Adipocyte (in vitro differentiated cells): Measurements from ENCODE around the gene CDC42.

Experiments used
- DNase-seq: peaks from one replicate; pipeline ENCODE4 v3.0.0-alpha.2; 2015; ENCODE audit warnings: low read depth
- H3K27me3 ChIP-seq: replicated peaks from 2 replicates; pipeline ENCODE4 v1.7.0; 2013; ENCODE audit warnings: mild to moderate bottlenecking, low read length, moderate library complexity; ENCODE audit not compliant: control insufficient read depth, insufficient read depth
- H3K36me3 ChIP-seq: 2 replicates; pipeline ENCODE4 v1.7.0; 2013; ENCODE audit warnings: low read length, mild to moderate bottlenecking, moderate library complexity; ENCODE audit not compliant: control insufficient read depth, insufficient read depth, severe bottlenecking
- H3K4me1 ChIP-seq: 2 replicates; pipeline ENCODE4 v1.7.0; 2013; ENCODE audit warnings: mild to moderate bottlenecking, low read length, moderate library complexity; ENCODE audit not compliant: control insufficient read depth, insufficient read depth
- H3K4me3 ChIP-seq: 2 replicates; pipeline ENCODE4 v1.7.0; 2013; ENCODE audit warnings: mild to moderate bottlenecking, low read length, moderate library complexity
- H3K9ac ChIP-seq: 2 replicates; pipeline ENCODE4 v1.7.0; 2013; ENCODE audit warnings: mild to moderate bottlenecking, low read length, moderate library complexity
- H3K9me3 ChIP-seq: 2 replicates; pipeline ENCODE4 v1.7.0; 2013; ENCODE audit warnings: mild to moderate bottlenecking, low read length, moderate library complexity; ENCODE audit not compliant: control insufficient read depth

CDC42 gene

DNA sequence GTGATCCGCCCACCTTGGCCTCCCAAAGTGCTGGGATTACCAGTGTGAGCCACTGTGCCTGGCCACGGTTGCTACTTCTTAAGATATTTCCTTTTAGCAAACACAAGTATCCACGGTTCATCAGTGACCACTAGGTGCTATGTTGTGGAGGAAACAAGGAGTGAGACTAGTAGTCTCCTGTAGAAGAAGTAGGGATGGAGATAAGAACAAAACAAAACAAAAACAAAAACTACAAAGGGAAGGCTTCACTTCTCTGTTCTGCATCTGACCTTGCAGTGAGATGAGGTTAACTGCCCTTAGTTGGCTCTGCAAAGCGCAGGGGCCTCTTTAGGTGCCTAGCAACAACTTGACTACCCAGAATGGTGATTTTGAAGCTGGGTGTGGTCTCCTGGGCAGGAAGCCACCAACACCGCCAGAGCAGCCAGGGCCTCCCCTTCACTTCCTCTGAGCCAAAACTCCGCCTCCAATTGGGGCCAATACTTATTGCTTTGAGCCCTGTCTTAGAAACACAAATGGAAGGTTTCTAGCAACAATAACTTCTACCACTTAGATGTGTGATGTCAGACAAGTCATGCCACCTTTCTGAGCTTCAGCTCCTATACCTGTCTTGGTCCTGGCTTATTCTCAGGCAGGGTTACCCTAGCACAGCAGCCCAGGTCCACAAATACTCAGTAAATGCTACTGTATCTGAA, 12.8 kb upstream of the CDC42 start:
- Histone ChIP-seq H3K9me3 (no peaks in the 10 kb centered on the region), H3K27me3 (no peaks in the 10 kb centered on the region), H3K4me1 (peaks cover 18% of the 10 kb centered on the region), H3K4me3 (peak overlapping the region; percentile 42), H3K9ac (no peak overlapping the region), H3K36me3 (no peaks in the 10 kb centered on the region)
- peak; percentile 57 for DNase-seq

DNA sequence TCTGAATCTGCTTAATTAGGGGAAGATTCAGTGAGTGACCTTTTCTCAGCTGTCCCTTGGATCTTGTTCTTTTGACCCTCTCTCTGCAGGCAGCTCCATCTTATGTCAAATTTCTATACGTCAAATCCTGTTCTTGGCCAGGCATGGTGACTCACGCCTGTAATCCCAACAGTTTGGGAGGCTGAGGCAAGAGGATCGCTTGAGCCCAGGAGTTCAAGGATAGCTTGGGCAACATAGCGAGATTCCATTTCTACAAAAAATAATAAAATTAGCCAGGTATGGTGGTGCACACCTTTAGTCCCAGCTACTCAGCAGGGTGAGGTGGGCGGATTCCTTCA, 12.3 kb upstream of the CDC42 start:
- DNase-seq = no peak
- H3K4me3 ChIP-seq = no peak overlapping the region
- H3K9ac ChIP-seq = no peak overlapping the region
- H3K36me3 ChIP-seq = no peaks in the 10 kb centered on the region
- no peaks in the 10 kb centered on the region for H3K9me3 ChIP-seq
- H3K27me3 ChIP-seq = no peaks in the 10 kb centered on the region
- peaks cover 23% of the 10 kb centered on the region for H3K4me1 ChIP-seq

DNA sequence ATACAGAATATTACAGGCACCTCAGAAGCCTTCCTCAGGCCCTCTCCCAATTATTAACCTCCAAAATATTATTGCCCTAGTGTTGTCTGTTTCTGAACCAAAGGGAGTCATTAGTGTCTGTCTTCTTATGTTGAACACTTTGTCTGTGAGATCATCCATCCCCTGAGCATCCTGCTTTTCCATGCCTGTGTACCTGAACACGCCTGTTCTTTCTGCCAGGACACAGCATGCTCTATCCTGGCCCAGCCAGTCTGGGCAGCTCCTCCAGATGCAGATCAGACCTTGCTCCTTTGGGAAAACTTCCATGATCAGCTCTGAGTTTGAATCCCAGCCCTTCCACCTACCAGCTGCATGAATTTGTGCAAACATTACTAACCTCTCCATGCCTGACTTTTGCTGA, 11.0 kb upstream of the CDC42 start:
- Histone ChIP-seq H3K4me1 (peaks cover 25% of the 10 kb centered on the region), H3K36me3 (no peaks in the 10 kb centered on the region), H3K9me3 (no peaks in the 10 kb centered on the region), H3K27me3 (no peaks in the 10 kb centered on the region), H3K9ac (no peak overlapping the region), H3K4me3 (no peak overlapping the region)
- no peak for DNase-seq

DNA sequence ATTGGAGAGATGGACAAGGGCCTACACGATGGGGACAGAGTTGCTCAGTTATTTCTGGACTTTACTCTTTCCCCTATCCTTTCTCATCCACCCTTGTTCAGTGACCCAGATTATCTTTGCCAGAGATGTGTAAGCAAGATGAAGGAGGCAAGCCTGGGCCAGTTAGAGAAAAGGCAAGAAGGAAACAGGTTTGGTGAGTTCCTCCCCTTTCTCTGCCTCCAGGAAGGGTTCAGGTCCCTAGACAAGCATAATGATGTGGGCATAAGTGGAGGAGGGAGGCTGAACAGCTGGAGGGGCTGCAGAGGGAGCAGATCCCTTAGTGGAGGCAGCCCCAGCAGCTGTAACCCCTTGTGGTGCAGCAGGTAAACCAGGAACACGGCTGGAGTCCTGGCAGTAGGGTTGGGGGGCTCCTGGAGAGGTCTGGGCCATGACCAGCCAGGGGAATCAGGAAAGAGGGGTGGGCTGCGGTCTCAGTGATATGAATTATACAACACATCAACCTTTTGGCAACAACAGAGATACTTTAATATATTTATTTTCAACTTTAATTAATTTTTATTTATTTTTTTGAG, 9.2 kb upstream of the CDC42 start:
- H3K4me3 ChIP-seq = no peak overlapping the region
- H3K9ac ChIP-seq = no peak overlapping the region
- peaks cover 34% of the 10 kb centered on the region for H3K4me1 ChIP-seq
- DNase-seq = no peak
- H3K36me3 ChIP-seq = no peaks in the 10 kb centered on the region
- H3K27me3 ChIP-seq = no peaks in the 10 kb centered on the region
- H3K9me3 ChIP-seq = no peaks in the 10 kb centered on the region

DNA sequence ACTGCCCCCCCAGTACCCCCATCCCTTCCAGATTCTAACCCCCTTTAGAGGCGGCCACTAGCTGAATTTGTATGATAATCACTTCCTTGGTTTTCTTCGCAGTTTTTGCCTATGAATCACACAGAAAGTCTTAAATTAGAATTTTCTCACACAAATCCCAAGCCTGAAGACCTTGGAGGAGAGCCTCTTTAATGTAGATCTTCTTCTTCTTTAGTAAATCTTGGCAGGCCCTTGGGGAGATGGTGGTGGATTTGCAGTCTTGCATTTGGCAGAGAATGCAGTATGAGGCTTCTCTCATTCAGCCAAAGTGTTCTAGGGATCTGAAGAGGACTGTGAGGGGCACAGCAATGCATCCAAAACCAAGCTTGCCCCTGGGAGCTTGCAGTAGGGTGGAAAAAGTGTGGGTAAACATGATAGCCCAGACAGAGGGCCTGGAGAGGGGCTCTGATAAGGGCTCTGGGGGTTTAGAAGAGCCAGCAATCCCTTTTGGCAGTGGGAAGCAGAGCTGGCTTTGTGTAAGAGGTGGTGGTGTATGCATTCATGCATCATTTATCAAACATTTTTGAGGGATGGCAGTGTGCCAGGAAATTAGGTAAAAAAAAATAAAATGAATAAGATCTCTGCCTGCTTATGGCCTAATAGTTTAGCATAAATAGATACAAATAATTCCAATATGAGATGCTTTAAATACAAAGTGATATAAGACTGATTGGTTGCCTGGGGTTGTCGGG, 7.7 kb upstream of the CDC42 start:
- peak; percentile 68 for DNase-seq
- Histone ChIP-seq H3K9ac (peak overlapping the region; percentile 7), H3K27me3 (no peaks in the 10 kb centered on the region), H3K4me3 (peak overlapping the region; percentile 30), H3K36me3 (no peaks in the 10 kb centered on the region), H3K4me1 (peaks cover 39% of the 10 kb centered on the region), H3K9me3 (no peaks in the 10 kb centered on the region)

DNA sequence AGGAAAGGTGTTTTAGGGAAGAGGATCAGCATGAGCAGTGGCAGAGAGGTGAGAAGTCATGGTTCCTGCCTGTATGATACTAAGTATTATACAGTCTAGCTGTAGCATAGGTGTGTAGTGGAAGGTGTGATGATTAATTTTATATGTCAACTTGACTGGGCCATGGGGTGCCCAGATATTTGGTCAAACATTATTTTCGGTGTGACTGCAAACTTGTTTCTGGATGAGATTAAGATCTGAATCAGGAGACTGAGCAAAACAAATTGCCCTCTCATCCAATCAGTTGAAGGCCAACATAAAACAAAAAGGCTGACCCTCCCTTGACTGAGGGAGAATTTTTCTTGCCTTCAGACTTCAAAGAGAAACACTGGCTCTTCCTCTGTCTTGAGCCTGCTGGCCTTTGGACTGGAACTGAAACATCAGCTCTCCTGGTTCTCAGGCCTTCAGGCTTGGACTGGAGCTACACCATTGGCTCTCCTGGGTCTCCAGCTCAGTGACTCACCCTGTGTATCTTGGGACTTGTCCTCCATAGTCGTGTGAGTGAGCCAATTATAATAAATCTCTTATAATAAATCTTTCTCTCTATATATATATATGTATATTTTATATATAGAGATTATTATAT, 6.8 kb upstream of the CDC42 start:
- H3K4me3 ChIP-seq = no peak overlapping the region
- DNase-seq = no peak

DNA sequence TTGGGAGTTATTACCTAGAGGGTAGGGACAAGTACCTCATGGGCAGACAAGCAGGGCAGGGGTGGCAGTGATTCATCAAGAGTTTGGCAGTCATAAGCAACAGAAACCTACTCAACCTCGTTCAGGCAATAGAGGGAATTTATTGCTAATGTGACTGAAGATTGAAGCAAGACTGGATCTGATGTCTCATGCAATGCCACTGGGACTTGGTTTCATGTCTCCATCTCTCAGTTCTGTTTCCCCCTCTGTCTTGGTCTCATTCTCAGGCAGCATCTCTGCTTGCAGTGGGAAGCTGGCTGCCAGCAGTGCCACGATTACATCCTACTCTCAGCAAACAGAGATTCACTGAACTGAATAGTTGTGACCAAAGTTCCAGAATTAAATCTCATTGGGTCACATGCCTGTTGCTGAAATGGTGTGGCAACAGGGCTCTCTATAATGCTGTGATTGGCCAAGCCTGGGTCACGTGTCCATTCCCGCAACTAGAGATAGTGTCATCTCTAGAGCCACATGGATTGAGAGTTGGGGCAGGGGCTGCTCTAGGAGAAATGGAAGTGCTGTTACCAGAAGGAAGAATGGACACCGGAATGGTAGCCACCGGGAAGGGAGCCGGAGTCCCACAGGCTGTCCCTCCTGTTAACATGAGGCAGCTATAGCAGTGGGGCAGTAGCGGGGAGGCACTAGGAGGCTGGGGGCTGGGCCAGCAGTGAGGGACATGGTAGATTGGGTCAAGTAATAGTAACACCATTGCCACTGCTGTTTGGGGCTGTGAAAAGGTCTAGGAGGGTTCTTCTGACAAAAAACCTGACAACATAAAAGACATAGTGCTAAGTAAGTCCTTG, 3.9 kb upstream of the CDC42 start:
- H3K27me3 ChIP-seq = no peaks in the 10 kb centered on the region
- H3K4me1 ChIP-seq = peaks cover 34% of the 10 kb centered on the region
- H3K9ac ChIP-seq = peak overlapping the region; percentile 52
- H3K36me3 ChIP-seq = no peaks in the 10 kb centered on the region
- no peaks in the 10 kb centered on the region for H3K9me3 ChIP-seq
- H3K4me3 ChIP-seq = no peak overlapping the region
- DNase-seq = no peak

More for the DNA sequence above, 6.8 kb upstream of the CDC42 start:
- Histone ChIP-seq H3K4me1 (peaks cover 34% of the 10 kb centered on the region), H3K27me3 (no peaks in the 10 kb centered on the region), H3K9me3 (no peaks in the 10 kb centered on the region), H3K9ac (no peak overlapping the region), H3K36me3 (no peaks in the 10 kb centered on the region)

DNA sequence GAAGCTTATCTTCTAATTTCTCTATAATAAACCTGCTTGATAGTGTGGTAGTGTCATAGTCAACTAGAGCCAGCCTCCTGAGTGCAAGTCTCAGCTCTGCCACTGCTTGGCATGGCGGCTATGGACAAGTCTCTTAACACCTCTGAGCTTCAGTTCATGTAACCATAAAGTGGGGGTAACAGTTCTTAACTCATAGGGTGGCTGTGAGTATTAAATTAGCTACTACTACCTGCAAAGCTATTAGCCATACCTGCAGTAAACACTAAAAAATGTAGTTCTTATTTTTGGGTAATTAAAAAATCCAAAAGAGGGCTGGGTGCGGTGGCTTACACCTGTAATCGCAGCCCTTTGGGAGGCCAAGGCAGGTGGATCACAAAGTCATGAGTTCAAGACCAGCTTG, 2.2 kb upstream of the CDC42 start:
- DNase-seq = no peak
- Histone ChIP-seq H3K27me3 (no peaks in the 10 kb centered on the region), H3K4me3 (no peak overlapping the region), H3K9ac (no peak overlapping the region), H3K36me3 (no peaks in the 10 kb centered on the region), H3K9me3 (no peaks in the 10 kb centered on the region), H3K4me1 (peaks cover 30% of the 10 kb centered on the region)

DNA sequence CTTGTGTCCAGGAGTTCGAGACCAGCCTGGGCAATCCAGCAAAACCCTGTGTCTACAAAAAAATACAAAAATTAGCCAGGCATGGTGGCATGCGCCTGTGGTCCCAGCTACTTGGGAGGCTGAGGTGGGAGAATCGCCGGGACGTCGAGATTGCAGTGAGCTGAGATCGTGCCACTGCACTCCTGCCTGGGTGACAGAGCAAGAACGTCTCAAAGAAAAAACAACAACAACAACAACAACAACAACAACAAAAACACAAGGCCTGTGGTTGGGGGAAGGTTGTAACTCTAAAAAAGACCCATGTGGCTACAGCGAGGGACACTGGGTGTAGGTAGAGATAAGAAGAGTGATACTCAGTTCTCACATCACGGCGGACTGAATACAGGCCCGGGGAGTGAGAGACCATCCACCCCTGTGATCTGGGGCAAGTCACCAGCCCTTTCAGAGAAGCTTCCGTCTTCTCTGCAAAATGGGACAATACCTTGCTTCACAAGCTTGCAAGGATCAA, 848 bp upstream of the CDC42 start:
- Histone ChIP-seq H3K9me3 (no peaks in the 10 kb centered on the region), H3K36me3 (no peaks in the 10 kb centered on the region), H3K4me3 (peak overlapping the region; percentile 97), H3K9ac (peak overlapping the region; percentile 91), H3K4me1 (peaks cover 42% of the 10 kb centered on the region), H3K27me3 (no peaks in the 10 kb centered on the region)
- DNase-seq = no peak

DNA sequence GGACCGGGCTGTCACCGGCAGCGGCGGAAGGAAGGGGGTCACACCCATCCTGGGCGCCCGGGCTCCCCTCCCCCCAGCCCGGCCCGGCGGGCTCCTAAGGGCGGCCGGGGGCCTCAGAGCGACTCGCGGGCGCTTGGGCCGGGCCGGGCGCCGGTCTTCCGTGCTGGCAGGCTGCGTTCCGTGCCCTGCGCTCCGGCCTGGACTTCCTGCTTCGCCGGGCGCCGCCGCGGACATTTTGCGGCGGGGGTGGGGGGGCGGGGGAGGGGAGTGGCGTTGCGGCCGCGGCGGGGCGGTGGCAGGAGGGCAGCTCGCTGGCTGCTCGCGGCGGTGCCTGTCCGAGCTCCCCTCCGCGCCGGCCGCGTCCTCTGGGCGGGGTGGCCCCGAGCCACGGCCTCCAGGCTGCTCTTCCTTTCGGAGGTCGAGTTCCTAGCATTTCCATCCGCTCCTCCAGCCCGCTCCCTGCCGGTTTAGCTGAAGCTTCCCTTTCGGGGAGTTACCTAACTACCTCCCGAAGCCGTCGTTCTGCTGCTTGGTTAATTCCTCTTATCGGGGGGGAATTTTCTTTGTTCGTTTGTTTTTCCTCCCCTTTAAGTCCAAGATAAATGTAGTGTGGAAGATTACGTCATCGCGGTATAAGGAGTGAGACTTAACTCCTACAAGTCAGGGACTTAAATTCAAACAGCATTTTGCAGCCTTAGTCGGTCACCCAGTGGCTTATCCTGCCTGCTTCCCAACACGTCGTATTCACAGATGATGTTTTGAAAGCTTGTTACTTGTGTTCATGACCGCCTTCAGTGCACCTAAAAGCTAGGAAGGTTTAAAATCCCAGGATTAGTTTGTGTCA, 730 bp downstream of the CDC42 start:
- H3K9ac ChIP-seq = peak overlapping the region; percentile 91
- peaks cover 8% of the 10 kb centered on the region for H3K36me3 ChIP-seq
- H3K4me3 ChIP-seq = peak overlapping the region; percentile 97

More for the DNA sequence above, 730 bp downstream of the CDC42 start:
- H3K27me3 ChIP-seq = no peaks in the 10 kb centered on the region
- peak; percentile 83 for DNase-seq
- H3K4me1 ChIP-seq = peaks cover 49% of the 10 kb centered on the region
- no peaks in the 10 kb centered on the region for H3K9me3 ChIP-seq
